OCI-M1 (cell line): ENCODE data around the gene RNF11.

Experiments used
- DNase-seq: peaks from one replicate; lab custom pipeline; 2025; lab: John Stamatoyannopoulos, UW

The RNF11 gene

DNA sequence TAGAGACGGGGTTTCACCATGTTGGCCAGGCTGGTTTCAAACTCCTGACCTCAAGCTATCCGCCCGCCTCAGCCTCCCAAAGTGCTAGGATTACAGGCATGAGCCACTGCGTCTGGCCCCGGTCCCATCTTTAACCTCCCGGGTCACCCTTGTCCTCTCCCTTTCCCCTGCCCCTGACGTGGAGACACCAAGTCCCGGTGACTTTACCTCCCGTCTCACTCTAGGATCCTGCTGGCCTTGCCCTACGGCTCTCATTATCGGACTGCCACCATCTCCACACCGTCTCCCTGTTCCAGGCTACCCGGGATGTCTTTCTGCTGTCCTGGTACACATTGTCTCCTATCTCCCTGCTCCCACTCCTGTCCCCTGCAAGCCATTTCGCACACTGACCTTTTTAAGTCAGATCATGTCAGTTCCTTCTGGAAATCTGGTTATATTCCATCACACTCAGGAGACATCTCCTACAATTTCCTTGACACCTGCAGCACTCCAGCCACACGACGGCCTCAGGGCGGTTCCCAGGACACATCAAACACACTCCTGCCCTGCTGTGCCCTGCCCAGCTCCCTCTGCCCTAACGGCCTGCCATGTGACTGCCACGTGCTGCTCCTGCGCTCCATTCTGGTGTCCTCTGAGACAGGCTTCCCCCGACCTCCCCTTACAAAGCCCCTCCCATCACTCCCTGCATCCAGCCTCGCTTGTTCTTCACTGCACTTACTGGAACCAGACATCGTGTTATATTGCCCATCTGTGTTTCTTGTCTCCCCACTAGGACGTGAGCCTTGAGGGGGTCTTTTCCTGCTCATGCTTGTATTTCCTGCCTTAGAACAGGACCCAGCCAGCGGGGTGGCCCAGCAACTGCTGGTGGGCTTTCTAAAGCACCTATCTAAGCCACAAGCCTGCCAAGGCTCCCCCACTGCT, 61.6 kb downstream of the RNF11 start:
- DNase-seq, result no peak

GRCh38 chr1:51298322-51298705, 62.2 kb downstream of the RNF11 start:
- no peak for DNase-seq

- DNase-seq, result no peak
These were observed 63.3 kb downstream of the RNF11 start for GRCh38 chr1:51299185-51299885.

- no peak for DNase-seq
These were observed 64.1 kb downstream of the RNF11 start for GRCh38 chr1:51299981-51300670.

GRCh38 chr1:51301152-51301843, 65.2 kb downstream of the RNF11 start:
- peak; percentile 35 for DNase-seq

DNA sequence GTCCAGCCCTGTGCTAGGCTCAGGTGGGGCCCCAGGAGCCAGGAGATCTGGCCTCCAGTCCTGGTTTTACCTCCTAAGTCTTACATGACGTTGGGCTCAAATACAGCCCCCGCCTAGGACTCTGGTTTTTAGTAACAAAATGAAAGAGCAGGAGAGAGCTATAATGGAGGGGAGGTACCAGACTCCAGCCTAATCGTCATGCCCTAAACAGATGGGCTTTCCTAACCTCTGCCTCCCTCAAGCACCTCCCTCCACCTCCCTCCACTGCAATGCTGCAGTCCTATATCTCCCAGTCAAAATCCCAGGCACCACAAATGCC, 65.7 kb downstream of the RNF11 start:
- no peak for DNase-seq

GRCh38 chr1:51302270-51302669, 66.2 kb downstream of the RNF11 start:
- no peak for DNase-seq

- DNase-seq, result no peak
These were observed 66.7 kb downstream of the RNF11 start for GRCh38 chr1:51302746-51303145.

- no peak for DNase-seq
These were observed 67.2 kb downstream of the RNF11 start for GRCh38 chr1:51303315-51303714.

DNA sequence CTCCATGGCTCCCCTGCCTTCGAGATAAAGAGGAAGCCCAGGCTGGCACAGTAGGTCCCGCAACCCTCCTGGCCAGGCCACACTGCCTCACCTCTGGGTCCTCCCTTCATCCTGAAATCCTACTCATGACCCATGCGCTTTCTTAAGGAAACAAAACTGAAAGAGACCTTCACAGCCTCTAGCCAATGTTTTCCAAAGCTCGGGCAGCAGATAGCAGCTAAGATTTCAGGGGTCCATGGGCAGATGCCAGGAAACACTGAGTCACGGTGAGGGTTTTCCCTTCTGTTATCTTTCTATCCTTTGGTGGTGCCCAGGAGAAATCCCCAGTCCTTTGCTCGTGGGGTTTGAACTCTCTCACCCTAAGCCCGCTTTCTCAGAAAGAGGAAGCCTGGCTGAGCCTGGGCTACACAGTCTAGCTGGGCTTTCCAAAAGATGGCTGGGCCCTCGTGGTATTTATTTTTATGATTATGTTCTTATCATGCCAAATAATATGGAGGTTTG, 67.7 kb downstream of the RNF11 start:
- peak; percentile 86 for DNase-seq

GRCh38 chr1:51304360-51304759, 68.3 kb downstream of the RNF11 start:
- no peak for DNase-seq

DNA sequence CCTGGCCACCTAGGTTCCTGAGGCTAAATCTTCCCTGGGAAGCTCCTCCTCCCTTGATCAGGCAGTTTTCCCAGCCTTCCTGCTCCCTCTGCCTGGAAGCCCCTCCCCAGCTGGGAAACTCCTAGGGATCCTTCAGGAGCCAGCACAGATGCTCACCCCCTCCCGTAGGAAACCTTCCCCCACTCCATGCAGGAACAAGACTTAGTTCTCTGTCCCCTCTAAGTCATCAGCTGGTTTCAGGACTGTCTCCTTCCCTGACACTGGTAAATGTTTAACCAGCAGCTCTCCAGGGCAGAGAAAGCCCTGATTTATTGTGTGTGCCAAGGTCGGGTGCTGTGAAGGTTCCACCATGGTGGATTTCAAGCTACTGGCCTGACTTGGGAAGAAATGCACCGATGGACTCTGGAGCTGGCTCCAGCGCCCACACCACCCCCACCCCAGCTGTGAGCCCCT, 69.3 kb downstream of the RNF11 start:
- no peak for DNase-seq

- no peak for DNase-seq
These were observed 70.9 kb downstream of the RNF11 start for GRCh38 chr1:51306950-51307349.

- no peak for DNase-seq
These were observed 72.6 kb downstream of the RNF11 start for GRCh38 chr1:51308636-51309035.

DNA sequence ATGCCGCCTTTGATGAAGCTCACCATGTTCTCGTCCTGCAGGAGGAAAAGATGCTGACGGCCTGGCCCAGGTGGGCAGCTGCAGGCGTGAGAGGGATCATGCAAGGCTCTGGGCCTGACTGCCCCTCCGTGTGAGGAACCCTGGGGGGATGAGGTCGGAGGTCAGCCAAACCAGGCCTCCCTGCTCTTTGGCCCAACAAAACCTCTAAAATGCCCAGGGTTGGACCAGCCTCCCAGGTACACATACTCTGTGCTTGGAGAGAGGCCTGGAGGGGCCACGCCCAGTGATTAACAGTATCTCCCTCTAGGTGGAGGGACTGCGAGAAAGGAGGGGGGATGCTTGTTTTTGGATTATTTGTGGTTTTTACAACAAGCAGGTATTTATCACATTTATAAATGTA, 73.2 kb downstream of the RNF11 start:
- no peak for DNase-seq

DNA sequence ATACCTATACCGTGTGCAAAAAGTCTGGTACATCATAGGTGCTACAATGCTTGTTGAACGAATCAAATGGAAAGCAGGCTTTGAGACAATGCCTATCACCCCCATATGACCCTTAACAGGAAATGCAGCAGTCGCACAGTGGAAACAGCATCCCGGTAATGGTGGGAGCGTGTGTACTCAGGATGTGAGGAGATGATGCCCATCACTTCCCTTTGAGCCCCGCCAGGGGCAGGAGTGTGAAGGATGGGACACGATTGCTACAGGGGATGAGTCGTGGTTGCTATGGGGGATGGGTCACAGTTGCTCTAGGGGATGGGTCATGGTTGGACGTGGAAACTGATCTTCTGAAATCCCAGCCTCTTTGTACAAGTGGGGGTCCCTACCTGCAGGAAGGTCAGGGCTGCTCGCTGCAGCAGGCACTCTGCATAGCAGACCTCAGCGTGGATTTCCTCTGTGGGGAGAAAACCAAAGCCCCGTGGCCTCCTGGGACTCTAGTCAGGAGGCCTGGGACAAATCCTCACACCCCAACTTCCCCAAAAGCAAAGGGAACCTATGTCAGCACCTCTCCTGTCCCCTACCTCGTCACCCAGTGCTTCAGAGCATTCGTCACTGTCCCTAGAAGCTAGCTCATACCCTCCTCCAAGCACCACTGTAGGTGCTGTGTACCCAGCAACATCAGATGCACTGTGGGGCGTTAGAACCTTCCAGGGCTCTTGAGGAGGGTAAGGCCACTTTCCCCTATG, 75.0 kb downstream of the RNF11 start:
- DNase-seq, result no peak

DNA sequence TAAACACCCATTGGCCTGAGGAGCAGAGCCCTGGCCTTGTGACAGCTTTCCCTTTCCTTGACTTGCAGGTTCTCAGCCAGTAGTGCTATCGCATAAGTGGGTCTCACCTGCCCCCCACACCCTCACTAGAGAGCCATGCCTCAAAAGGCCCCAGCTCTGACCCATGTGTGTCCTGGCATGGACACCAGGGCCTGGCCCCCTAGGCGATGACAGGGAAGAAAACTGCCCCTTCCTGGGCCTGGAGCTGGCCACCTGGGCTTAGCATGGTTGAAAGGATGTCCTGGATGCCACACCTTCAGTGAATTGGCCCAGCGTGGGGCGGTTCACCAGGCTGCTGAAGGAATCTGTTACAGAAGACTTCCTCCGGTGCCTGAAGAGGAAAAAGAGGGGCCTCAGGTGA, 75.8 kb downstream of the RNF11 start:
- no peak for DNase-seq

DNA sequence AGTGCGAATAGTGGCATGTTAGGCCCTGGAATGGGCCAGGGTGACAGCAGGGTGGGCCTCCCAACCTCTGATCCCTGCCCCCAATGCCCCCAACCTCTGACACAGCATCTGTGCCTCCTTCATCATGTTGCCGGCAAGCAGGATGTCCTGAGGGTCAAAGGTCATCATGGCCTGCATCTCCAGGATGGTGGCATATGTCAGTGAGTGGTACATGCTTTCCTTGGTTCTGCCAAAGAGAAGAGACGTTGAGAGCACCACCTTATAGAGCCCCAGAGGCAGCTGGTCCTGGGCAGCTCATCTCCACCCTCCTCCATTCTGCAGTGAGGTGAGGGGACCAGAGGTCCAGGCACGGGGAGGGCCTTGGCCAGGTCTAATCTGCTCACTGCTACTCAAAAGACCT, 76.6 kb downstream of the RNF11 start:
- no peak for DNase-seq

DNA sequence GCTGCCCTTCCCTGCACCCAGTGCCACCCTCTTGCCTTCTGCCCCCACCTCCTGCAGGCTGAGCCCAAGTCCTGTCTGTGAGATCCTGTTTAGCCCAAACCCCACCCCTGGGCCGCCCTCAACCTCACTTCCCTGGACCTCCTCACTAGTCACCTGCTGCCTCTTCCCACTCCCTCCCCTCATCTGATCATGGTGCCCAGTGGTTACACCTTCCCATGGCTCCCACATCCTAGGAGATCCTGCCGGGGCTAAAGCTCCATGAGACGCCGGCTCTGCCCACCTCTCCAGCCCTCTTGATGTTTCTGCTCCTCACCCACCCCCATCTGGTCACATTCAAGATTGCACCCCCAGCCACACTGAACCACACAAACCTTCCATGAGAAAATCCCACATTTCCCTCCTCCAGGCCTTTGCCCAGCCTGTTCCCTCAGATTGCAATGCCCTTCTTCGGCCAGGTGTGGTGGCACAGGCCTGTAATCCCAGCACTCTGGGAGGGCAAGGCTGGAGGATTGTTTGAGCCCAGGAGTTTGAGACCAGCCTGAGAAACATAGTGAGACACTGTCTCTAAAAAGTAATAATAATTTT, 77.3 kb downstream of the RNF11 start:
- no peak for DNase-seq

GRCh38 chr1:51313961-51314777, 78.1 kb downstream of the RNF11 start:
- no peak for DNase-seq
